GM18867 (cell line): Measurements from ENCODE around the gene SSMEM1.
"Not testable (repeated sequence)": the region's sequence is repeated elsewhere in the genome, so short reads cannot be mapped to it uniquely, and the experiment has no call there.

Source experiments
- ATAC-seq: cut with Tn5 transposase; IDR thresholded peaks from one replicate; pipeline ENCODE4 v1.9.1; 2021; ENCODE audit warnings: mild to moderate bottlenecking, moderate library complexity; ENCODE audit not compliant: unreplicated experiment

Gene SSMEM1

DNA sequence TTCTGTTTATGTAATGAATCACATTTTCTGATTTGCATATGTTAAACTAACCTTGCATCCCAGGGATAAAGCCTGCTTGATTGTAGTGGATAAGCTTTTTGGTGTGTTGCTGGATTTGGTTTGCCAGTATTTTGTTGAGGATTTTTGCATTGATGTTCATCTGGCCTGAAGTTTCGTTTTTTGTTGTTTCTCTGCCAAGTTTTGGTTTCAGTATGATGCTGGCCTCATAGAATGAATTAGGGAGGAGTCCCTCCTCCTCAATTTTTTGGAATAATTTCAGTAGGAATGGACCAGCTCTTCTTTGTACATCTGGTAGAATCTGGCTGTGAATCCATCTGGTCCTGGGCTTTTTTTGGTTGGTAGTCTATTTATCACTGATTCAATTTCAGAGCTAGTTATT, 35.8 kb downstream of the SSMEM1 start:
- ATAC-seq: not testable (repeated sequence)

DNA sequence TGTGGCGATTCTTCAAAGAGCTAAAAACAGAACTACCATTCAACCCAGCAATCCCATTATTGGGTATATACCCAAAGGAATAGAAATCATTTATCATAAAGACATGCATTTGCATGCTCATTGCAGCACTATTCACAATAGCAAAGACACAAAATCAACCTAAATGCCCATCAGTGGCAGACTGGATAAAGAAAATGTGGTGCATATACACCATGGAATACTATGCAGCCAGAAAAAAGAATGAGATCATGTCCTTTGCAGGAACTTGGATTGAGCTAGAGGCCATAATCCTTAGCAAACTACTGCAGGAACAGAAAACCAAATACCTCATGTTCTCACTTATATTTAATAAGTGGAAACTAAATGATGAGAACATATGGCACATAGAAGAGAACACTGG, 38.8 kb downstream of the SSMEM1 start:
- ATAC-seq: not testable (repeated sequence)

DNA sequence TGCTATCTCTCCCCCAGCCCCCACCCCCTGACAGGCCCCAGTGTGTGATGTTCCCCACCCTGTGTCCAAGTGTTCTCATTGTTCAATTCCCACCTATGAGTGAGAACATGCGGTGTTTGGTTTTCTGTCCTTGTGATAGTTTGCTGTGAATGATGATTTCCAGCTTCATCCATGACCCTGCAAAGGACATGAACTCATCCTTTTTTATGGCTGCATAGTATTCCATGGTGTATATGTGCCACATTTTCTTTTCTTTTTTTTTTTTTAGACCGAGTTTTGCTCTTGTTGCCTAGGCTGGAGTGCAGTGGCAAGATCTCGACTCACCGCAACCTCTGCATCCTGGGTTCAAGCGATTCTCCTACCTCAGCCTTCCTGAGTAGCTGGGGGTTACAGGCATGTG, 41.2 kb downstream of the SSMEM1 start:
- ATAC-seq: not testable (repeated sequence)

DNA sequence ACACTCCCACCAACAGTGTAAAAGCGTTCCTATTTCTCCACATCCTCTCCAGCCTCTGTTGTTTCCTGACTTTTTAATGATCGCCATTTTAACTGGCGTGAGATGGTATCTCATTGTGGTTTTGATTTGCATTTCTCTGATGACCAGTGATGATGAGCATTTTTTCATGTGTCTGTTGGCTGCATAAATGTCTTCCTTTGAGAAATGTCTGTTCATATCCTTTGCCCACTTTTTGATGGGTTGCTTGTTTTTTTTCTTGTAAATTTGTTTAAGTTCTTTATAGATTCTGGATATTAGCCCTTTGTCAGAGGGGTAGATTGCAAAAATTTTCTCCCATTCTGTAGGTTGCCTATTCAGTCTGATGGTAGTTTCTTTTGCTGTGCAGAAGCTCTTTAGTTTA, 42.0 kb downstream of the SSMEM1 start:
- ATAC-seq: not testable (repeated sequence)

DNA sequence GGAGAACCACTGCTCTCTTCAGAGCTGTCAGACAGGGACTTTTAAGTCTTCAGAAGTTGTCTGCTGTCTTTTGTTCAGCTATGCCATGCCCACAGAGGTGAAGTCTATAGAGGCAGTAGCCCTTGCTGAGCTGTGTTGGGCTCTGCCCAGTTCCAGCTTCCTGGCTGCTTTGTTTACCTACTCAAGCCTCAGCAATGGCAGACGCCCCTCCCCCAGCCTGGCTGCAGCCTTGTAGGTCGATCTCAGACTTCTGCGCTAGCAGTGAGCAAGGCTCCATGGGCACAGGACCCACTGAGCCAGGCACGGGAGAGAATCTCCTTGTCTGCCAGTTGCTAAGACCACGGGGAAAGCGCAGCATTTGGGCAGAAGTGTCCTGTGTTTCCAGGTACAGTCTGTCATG, 46.9 kb downstream of the SSMEM1 start:
- no peak for ATAC-seq

DNA sequence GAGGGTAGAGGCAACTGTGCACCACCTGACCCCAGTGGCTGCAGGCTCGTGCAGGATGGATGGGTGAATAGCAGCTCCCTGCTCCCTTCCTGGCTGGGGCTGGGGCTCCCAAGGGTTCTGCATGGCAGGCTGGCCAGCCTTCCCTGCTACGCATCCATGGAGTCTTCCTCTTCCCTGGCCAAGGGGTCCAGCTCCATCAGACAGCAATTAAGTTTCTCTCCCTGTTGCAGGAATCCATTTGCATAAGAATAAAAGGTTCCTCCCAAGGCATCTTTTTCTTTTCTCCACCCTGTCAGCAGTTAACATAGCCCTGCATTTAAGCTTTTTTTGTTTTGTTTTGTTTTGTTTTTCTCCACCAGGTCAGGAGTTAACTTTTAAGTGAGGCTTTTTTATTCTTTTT, 49.0 kb downstream of the SSMEM1 start:
- ATAC-seq: no peak

DNA sequence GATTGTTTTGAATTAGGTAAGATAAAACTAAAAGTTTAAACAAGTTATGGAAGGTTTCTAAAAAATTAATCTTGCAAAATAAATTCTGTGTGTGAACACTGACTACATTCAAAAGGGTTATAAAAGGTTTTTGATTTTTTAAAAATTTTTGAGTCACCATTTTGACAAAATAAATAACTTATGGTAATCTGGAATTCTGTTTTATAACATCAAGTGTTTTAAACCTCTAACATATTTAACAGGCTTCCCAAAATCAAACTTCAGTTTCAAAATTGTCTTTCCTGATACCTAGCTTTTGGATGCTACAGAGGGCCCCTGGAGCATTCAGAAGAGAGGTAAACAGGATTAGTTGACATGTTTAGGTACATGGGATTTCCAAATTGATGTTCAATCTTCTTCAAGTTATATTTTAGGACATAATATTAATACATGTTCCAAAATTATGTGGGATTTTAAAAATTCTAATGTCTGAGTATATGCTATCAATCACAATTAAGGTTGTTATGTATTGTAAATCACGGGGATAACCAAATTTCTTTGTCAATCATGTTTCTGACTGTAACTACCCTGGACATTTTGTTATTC, 50.9 kb downstream of the SSMEM1 start:
- ATAC-seq: no peak

DNA sequence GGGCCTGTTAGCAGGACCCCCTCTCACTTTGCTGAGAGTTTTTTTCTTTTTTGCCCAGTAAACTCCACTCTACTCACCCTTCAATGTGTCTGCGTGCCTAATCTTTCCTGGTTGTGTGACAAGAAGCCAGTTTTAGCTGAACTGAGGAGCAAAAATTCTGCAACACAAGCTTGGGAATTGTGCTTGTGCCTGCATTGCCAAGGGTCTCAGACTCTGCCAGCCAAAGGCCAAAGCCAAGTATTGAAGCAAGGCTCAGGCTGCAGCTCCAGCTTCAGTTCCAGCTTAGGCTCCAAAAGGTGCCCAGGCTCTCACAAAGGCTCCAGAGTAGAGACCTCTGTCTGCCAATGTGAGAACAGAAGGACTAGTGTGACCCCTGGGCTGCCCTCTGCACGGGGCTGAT, 54.8 kb downstream of the SSMEM1 start:
- ATAC-seq: no peak

DNA sequence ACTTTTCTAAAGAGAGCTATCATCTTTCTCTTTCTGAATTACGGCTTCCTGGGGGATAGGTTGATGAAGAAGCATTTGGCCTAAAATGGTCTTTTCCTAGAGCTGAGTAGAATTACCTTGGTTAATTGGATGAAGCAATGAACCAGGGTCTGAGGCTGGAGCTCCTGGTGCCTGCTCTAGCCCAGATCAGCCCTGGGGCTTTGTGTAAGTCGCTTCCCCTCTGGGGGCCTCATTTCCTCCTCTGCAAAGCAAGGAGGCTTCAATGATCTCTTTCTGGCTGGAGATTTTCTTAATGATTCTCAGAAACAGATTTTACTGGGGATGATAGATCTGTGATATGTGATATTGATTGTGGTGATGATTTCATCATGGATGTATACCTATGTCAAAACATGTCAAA, 55.5 kb downstream of the SSMEM1 start:
- no peak for ATAC-seq
